NCI-H1436 (cell line): ENCODE results near the gene RPL36.
A peak's percentile ranks its signal among the peaks of the same experiment; 100 is the strongest.

Experiments
- DNase-seq: peaks from one replicate; lab custom pipeline; 2025; lab: John Stamatoyannopoulos, UW

RPL36 gene

GRCh38 chr19:5690125-5690954 lies at the start of gene RPL36:
Gene RPL36, plus strand, starts transcription at chr19:5690295. Its CDS starts 213 bp downstream, at chr19:5690508.
- DNase-seq = peak; percentile 94

GRCh38 chr19:5641171-5641570 lies 48.9 kb upstream of the RPL36 start:
- DNase-seq = no peak

GRCh38 chr19:5642204-5642603 lies 47.9 kb upstream of the RPL36 start:
- no peak for DNase-seq

- DNase-seq = no peak
Observed at GRCh38 chr19:5643060-5643459, 47.0 kb upstream of the RPL36 start.

- no peak for DNase-seq
Observed at GRCh38 chr19:5644037-5644436, 46.1 kb upstream of the RPL36 start.

GRCh38 chr19:5645409-5645808 lies 44.7 kb upstream of the RPL36 start:
- peak; percentile 46 for DNase-seq

- DNase-seq = no peak
Observed at GRCh38 chr19:5646703-5647102, 43.4 kb upstream of the RPL36 start.

GRCh38 chr19:5648464-5648863 lies 41.6 kb upstream of the RPL36 start:
- DNase-seq = no peak

- no peak for DNase-seq
Observed at GRCh38 chr19:5651361-5651760, 38.7 kb upstream of the RPL36 start.

- no peak for DNase-seq
Observed at GRCh38 chr19:5652261-5652660, 37.8 kb upstream of the RPL36 start.

- no peak for DNase-seq
Observed at GRCh38 chr19:5654931-5655330, 35.2 kb upstream of the RPL36 start.

GRCh38 chr19:5655412-5655811 lies 34.7 kb upstream of the RPL36 start:
- no peak for DNase-seq

GRCh38 chr19:5661483-5661882 lies 28.6 kb upstream of the RPL36 start:
- no peak for DNase-seq

- no peak for DNase-seq
Observed at GRCh38 chr19:5663904-5664303, 26.2 kb upstream of the RPL36 start.

GRCh38 chr19:5664515-5664914 lies 25.6 kb upstream of the RPL36 start:
- DNase-seq = no peak

- DNase-seq = no peak
Observed at GRCh38 chr19:5665781-5666513, 24.1 kb upstream of the RPL36 start.

GRCh38 chr19:5666921-5667610 lies 23.0 kb upstream of the RPL36 start:
- DNase-seq = no peak

GRCh38 chr19:5667751-5668271 lies 22.3 kb upstream of the RPL36 start:
- no peak for DNase-seq

- DNase-seq = no peak
Observed at GRCh38 chr19:5669212-5669611, 20.9 kb upstream of the RPL36 start.

GRCh38 chr19:5671600-5671999 lies 18.5 kb upstream of the RPL36 start:
- no peak for DNase-seq

- no peak for DNase-seq
Observed at GRCh38 chr19:5672708-5673459, 17.2 kb upstream of the RPL36 start.

- no peak for DNase-seq
Observed at GRCh38 chr19:5673752-5674151, 16.3 kb upstream of the RPL36 start.
